GM12878 (cell line): Measurements from ENCODE around the gene FGF2. TPM values are rescaled to one million over a fixed set of nuclear protein-coding genes. Genes with fewer than 3 reads are reported as not detected.

Source experiments
- ATAC-seq: fragments of 200-7000 bp; cut with Tn5 transposase; 3 replicates; pipeline ENCODE4 v1.9.1; 2020; ENCODE audit warnings: mild to moderate bottlenecking, moderate library complexity
- BruUV-seq: library from RNA; stranded (reverse); fragments of 400-500 nt; replicated peaks from 2 replicates; lab custom pipeline; 2021; lab: Mats Ljungman, UMichigan
- CTCF ChIA-PET: fragments of 300-600 bp; sonication (Branson Sonifier 250); formaldehyde crosslinking; extraction: SDS; loops from one replicate; lab custom pipeline; 2021; ENCODE audit warnings: inconsistent platforms; lab: Yijun Ruan, JAX
- POLR2A ChIA-PET: fragments of 350-600 bp; formaldehyde crosslinking; extraction: SDS; loops from one replicate; lab custom pipeline; 2021; ENCODE audit warnings: inconsistent platforms; lab: Charles Lee
- RAD21 ChIA-PET: fragments of 300-600 bp; sonication (Branson Sonifier 250); formaldehyde crosslinking; loops from one replicate; lab custom pipeline; 2023; ENCODE audit warnings: antibody characterized with exemption; ENCODE audit not compliant: unreplicated experiment; lab: Charles Lee
- SMC1A ChIA-PET: fragments of 300-600 bp; sonication (Branson Sonifier 250); formaldehyde crosslinking; loops from one replicate; lab custom pipeline; 2023; ENCODE audit not compliant: unreplicated experiment, uncharacterized antibody; lab: Charles Lee
- DNase-seq: peaks from one replicate; pipeline ENCODE4 v3.0.0-alpha.2; 2011; ENCODE audit warnings: low read depth, low spot score
- FAIRE-seq: peaks from 3 replicates; lab custom pipeline; 2011; peaks lifted over from hg19 to GRCh38; lab: Jason Lieb, UNC
- H2AFZ ChIP-seq: 2 replicates; pipeline ENCODE4 v1.6.0; 2011; ENCODE audit warnings: low read depth, low read length, control low read depth; ENCODE audit not compliant: control insufficient read depth
- H3K27ac ChIP-seq: 2 replicates; pipeline ENCODE4 v1.5.1; 2011; ENCODE audit warnings: control low read depth; ENCODE audit not compliant: control insufficient read depth, insufficient read depth
- H3K27me3 ChIP-seq, 2 experiments: replicated peaks in 1 of 2; 2 replicates each; pipeline versions ENCODE4 v1.6.0 to v1.6.1; 2011; ENCODE audit warnings: low read length in 1 of 2; ENCODE audit not compliant: control insufficient read depth in 2 of 2, insufficient read depth in 2 of 2
- H3K36me3 ChIP-seq, 2 experiments: 2 replicates each; pipeline ENCODE4 v1.5.1; 2011; ENCODE audit warnings: low read length in 1 of 2; ENCODE audit not compliant: control insufficient read depth in 2 of 2, insufficient read depth in 2 of 2
- H3K4me1 ChIP-seq: 2 replicates; pipeline ENCODE4 v1.6.1; 2011; ENCODE audit warnings: mild to moderate bottlenecking, low read length, moderate library complexity, mixed read lengths; ENCODE audit not compliant: control insufficient read depth, insufficient read depth
- H3K4me2 ChIP-seq: 2 replicates; pipeline ENCODE4 v1.6.0; 2011; ENCODE audit warnings: control low read depth; ENCODE audit not compliant: control insufficient read depth, insufficient read depth
- H3K4me3 ChIP-seq: fragments of 200-600 bp; sonication (generic); 2 replicates; pipeline ENCODE4 v1.5.1; 2016
- H3K79me2 ChIP-seq: 2 replicates; pipeline ENCODE4 v1.6.0; 2011; ENCODE audit warnings: low read length; ENCODE audit not compliant: control insufficient read depth, insufficient read depth
- H3K9ac ChIP-seq: 2 replicates; pipeline ENCODE4 v1.8.0; 2011; ENCODE audit warnings: low read length, control low read depth, mixed read lengths; ENCODE audit not compliant: control insufficient read depth, insufficient read depth
- H3K9me3 ChIP-seq: replicated peaks from 3 replicates; pipeline ENCODE4 v1.5.1; 2011; ENCODE audit warnings: mild to moderate bottlenecking, low read length; ENCODE audit not compliant: control insufficient read depth, insufficient read depth
- H4K20me1 ChIP-seq: 2 replicates; pipeline ENCODE4 v1.6.0; 2011; ENCODE audit not compliant: control insufficient read depth, insufficient read depth
- ASH2L ChIP-seq: fragments of 300-600, 200-600 bp; sonication (generic); IDR thresholded peaks from 2 replicates; pipeline ENCODE4 v1.6.1; 2017; ENCODE audit warnings: low read depth, mild to moderate bottlenecking, borderline replicate concordance
- BRCA1 ChIP-seq: IDR thresholded peaks from 2 replicates; pipeline ENCODE4 v1.6.1; 2011; ENCODE audit warnings: low read depth, low read length, improper control_type of control experiment
- CBX5 ChIP-seq: sonication (generic); IDR thresholded peaks from 2 replicates; pipeline ENCODE4 v1.6.1; 2016; ENCODE audit warnings: low read depth, moderate library complexity, mild to moderate bottlenecking, inconsistent platforms
- MLLT1 ChIP-seq: fragments of 450-650 bp; IDR thresholded peaks from 2 replicates; pipeline ENCODE4 v1.6.1; 2016; ENCODE audit warnings: mild to moderate bottlenecking
- MXI1 ChIP-seq: fragments of 150-350 bp; IDR thresholded peaks from 2 replicates; pipeline ENCODE4 v1.6.1; 2011; ENCODE audit warnings: low read depth, mild to moderate bottlenecking, inconsistent platforms, low read length, improper control_type of control experiment
- NBN ChIP-seq: fragments of 450-650 bp; IDR thresholded peaks from 2 replicates; pipeline ENCODE4 v1.6.1; 2016
- PAX8 ChIP-seq: fragments of 450-650 bp; IDR thresholded peaks from 2 replicates; pipeline ENCODE4 v1.6.1; 2017; ENCODE audit warnings: mild to moderate bottlenecking, moderate library complexity
- RELA ChIP-seq: fragments of 450-650 bp; IDR thresholded peaks from 2 replicates; pipeline ENCODE4 v1.8.0; 2014; ENCODE audit warnings: borderline replicate concordance; ENCODE audit not compliant: partially characterized antibody
- SMAD1 ChIP-seq: fragments of 450-650 bp; IDR thresholded peaks from 2 replicates; pipeline ENCODE4 v1.6.1; 2018; ENCODE audit warnings: mild to moderate bottlenecking, low read depth; ENCODE audit not compliant: partially characterized antibody
- SMAD5 ChIP-seq: IDR thresholded peaks from 2 replicates; pipeline ENCODE4 v1.6.1; 2016; ENCODE audit warnings: antibody characterized with exemption, low read depth
- STAT1 ChIP-seq: fragments of 450-650 bp; conservative IDR thresholded peaks from 2 replicates; pipeline ENCODE4 v1.6.1; 2014; ENCODE audit warnings: antibody characterized with exemption, mild to moderate bottlenecking
- TCF3 ChIP-seq: IDR thresholded peaks from 2 replicates; pipeline ENCODE4 v1.6.1; 2012; ENCODE audit warnings: low read depth, mild to moderate bottlenecking, low read length, borderline replicate concordance; ENCODE audit not compliant: insufficient read depth
- TCF7 ChIP-seq: IDR thresholded peaks from 2 replicates; pipeline ENCODE4 v1.6.1; 2014; ENCODE audit warnings: antibody characterized with exemption, borderline replicate concordance
- YY1 ChIP-seq: IDR thresholded peaks from 2 replicates; pipeline ENCODE4 v1.6.1; 2011; ENCODE audit warnings: low read depth, mild to moderate bottlenecking, low read length
- ZNF592 ChIP-seq: fragments of 450-650 bp; IDR thresholded peaks from 2 replicates; pipeline ENCODE4 v1.6.1; 2017; ENCODE audit warnings: mild to moderate bottlenecking, moderate library complexity
- ZNF622 ChIP-seq: fragments of 450-650 bp; IDR thresholded peaks from 2 replicates; pipeline ENCODE4 v1.6.1; 2017; ENCODE audit warnings: mild to moderate bottlenecking, inconsistent platforms
- ZZZ3 ChIP-seq: IDR thresholded peaks from 2 replicates; pipeline ENCODE4 v1.6.1; 2011; ENCODE audit warnings: low read depth; ENCODE audit not compliant: control insufficient read depth, insufficient read length
- WGBS: methylation state at CpG from one replicate; pipeline ENCODE4 v1.1.6; 2016; ENCODE audit warnings: low lambda C conversion rate; ENCODE audit not compliant: insufficient replicate concordance, insufficient coverage; ENCODE audit errors: missing lambda C conversion rate; 5-methylcytosine and 5-hydroxymethylcytosine counted together
- in situ Hi-C: fragments of 300-500 bp; cut with MboI; formaldehyde crosslinking; loops from 9 replicates; pipeline ENCODE4 v1.14.3; 2018; ENCODE audit warnings: mixed read lengths
- intact Hi-C: fragments of 100-400 bp; cut with micrococcal nuclease; formaldehyde crosslinking; loops from one replicate; pipeline ENCODE4 v1.14.2; 2022; ENCODE audit not compliant: unreplicated experiment
- polyA plus RNA-seq, 11 experiments: library from polyadenylated mRNA; depleted of rRNA in 4 of 11; unstranded in 6 of 11; stranded (reverse) in 5 of 11; fragments of >200 nt; fragmentation: Nextera tagmentation in 4 of 11; fragmentation: Illumina TruSeq in 1 of 11; extraction: Ambion mirVana in 4 of 11; extraction: Trizol in 1 of 11; gene quantifications; 1 replicate in 1 of 11; 2 replicates in 10 of 11; pipeline versions ENCODE4 v1.2.1 to v1.2.3, GENCODE V29; 2011 to 2016; ENCODE audit warnings: inconsistent platforms in 2 of 11, missing spikeins in 2 of 11, low read depth in 1 of 11
- total RNA-seq, 4 experiments: library from RNA; depleted of rRNA in 3 of 4; stranded (reverse); fragments of >200 nt in 3 of 4; fragmentation: Illumina TruSeq in 1 of 4; extraction: Trizol in 1 of 4; gene quantifications; 2 replicates each; pipeline versions ENCODE4 v1.2.1 to v1.2.3, GENCODE V29; 2013 to 2021
- TF ChIP-seq, protein P1 (sequence below): fragments of 450-650 bp; IDR thresholded peaks from 2 replicates; pipeline ENCODE4 v1.6.1; 2017; ENCODE audit warnings: antibody characterized with exemption, mild to moderate bottlenecking, moderate library complexity

FGF2 gene
- total and polyA plus RNA-seq, 10 of the 15 experiments (the other 5 are each of a cell fraction or from before 2014, with no cell fraction given): 0.13 to 1.7 (median 0.25) TPM

DNA sequence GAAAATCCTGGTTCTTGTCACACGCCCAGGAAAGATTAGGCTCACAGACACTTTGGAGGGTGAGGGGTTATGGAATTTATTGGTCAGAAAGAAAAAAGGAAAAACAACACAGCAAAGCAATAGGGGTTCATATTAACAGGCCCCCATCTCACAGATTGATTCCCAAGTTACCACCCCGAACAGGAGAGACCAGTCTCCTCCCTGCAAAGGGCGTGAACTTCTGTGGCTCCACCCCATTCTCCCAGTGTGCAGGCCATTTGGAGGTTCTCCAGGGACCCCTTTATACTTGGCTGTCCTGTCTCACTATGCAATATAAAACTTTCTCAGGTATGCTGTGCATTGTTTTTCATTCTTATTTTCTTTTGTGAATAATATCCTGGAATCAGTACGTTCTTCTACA is 7.4 kb downstream of the FGF2 start:
- intact Hi-C loops: no loop called here
- ATAC-seq: no peak
- SMC1A ChIA-PET: interaction anchor here (1.4 kb wide), 1 partner anchor 18 kb away, joined by 4 read pairs; no protein-coding TSS in a partner anchor
- TF ChIP-seq TCF3 (no peak), ASH2L (no peak), SMAD1 (no peak), SMAD5 (no peak), NBN (no peak), MLLT1 (no peak), PAX8 (no peak), MXI1 (no peak), ZNF592 (no peak), CBX5 (no peak), STAT1 (no peak), ZZZ3 (no peak), BRCA1 (no peak), RELA (no peak), TCF7 (no peak), YY1 (no peak), ZNF622 (no peak)
- TF ChIP-seq, protein P1, sequence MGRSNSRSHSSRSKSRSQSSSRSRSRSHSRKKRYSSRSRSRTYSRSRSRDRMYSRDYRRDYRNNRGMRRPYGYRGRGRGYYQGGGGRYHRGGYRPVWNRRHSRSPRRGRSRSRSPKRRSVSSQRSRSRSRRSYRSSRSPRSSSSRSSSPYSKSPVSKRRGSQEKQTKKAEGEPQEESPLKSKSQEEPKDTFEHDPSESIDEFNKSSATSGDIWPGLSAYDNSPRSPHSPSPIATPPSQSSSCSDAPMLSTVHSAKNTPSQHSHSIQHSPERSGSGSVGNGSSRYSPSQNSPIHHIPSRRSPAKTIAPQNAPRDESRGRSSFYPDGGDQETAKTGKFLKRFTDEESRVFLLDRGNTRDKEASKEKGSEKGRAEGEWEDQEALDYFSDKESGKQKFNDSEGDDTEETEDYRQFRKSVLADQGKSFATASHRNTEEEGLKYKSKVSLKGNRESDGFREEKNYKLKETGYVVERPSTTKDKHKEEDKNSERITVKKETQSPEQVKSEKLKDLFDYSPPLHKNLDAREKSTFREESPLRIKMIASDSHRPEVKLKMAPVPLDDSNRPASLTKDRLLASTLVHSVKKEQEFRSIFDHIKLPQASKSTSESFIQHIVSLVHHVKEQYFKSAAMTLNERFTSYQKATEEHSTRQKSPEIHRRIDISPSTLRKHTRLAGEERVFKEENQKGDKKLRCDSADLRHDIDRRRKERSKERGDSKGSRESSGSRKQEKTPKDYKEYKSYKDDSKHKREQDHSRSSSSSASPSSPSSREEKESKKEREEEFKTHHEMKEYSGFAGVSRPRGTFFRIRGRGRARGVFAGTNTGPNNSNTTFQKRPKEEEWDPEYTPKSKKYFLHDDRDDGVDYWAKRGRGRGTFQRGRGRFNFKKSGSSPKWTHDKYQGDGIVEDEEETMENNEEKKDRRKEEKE: no peak

More for the DNA sequence above, 7.4 kb downstream of the FGF2 start:
- Histone ChIP-seq H3K79me2 (no peaks in the 10 kb centered on the region), H3K9ac (no peak overlapping the region), H3K27ac (no peak overlapping the region), H3K4me2 (no peak overlapping the region), H3K27me3 (no peaks in the 10 kb centered on the region), H3K9me3 (no peaks in the 10 kb centered on the region), H3K4me3 (no peak overlapping the region), H3K36me3 (no peaks in the 10 kb centered on the region), H4K20me1 (no peaks in the 10 kb centered on the region), H3K4me1 (no peaks in the 10 kb centered on the region), H2AFZ (no peak overlapping the region)
- ChIA-PET RAD21 (no interaction called here), CTCF (no interaction called here), POLR2A (no interaction called here)
- in situ Hi-C loops: no loop called here
- WGBS: 49% methylated on average over 4 of the region's 4 CpGs
- no peak for DNase-seq
- BruUV-seq: no TSS peak
- no peak for FAIRE-seq
